Measurements from ENCODE around the gene ABTB2.

The ABTB2 gene

GRCh38 chr11:34349882-34350281 lies 7.9 kb downstream of the ABTB2 start:
- TF ChIP-seq CTCF (IDR thresholded peaks at IDR 0.05; ENCODE audit: insufficient read depth, low read length), result no peak
- TF ChIP-seq POLR2AphosphoS5 (IDR thresholded peaks at IDR 0.05; ENCODE audit: low read depth), result no peak
- TF ChIP-seq SPI1 (IDR thresholded peaks at IDR 0.05; ENCODE audit: borderline replicate concordance, low read depth), result no peak
- TF ChIP-seq GABPA (IDR thresholded peaks at IDR 0.05; ENCODE audit: low read depth), result no peak
- TF ChIP-seq REST (IDR thresholded peaks at IDR 0.05; ENCODE audit: insufficient replicate concordance, low read depth), result no peak
- no peak overlapping the region for H3K27ac ChIP-seq (replicated peaks)
- DNase-seq (ENCODE audit: low read depth in 1 of 2, low spot score in 1 of 2), result no peak
- no peaks in the 10 kb centered on the region for H3K27me3 ChIP-seq (ENCODE audit: insufficient read depth, poor library complexity, severe bottlenecking)
- no peak overlapping the region for H3K4me3 ChIP-seq (replicated peaks; ENCODE audit: insufficient read depth, low read length)

GRCh38 chr11:34348919-34349318 lies 8.9 kb downstream of the ABTB2 start:
- no peak overlapping the region for H3K27ac ChIP-seq (replicated peaks)
- no peak for DNase-seq (ENCODE audit: low read depth in 1 of 2, low spot score in 1 of 2)
- H3K4me3 ChIP-seq (replicated peaks; ENCODE audit: insufficient read depth, low read length), result no peak overlapping the region
- no peaks in the 10 kb centered on the region for H3K27me3 ChIP-seq (ENCODE audit: insufficient read depth, poor library complexity, severe bottlenecking)
- no peak for TF ChIP-seq CTCF (IDR thresholded peaks at IDR 0.05; ENCODE audit: insufficient read depth, low read length)
- no peak for TF ChIP-seq GABPA (IDR thresholded peaks at IDR 0.05; ENCODE audit: low read depth)
- TF ChIP-seq REST (IDR thresholded peaks at IDR 0.05; ENCODE audit: insufficient replicate concordance, low read depth), result no peak
- TF ChIP-seq SPI1 (IDR thresholded peaks at IDR 0.05; ENCODE audit: borderline replicate concordance, low read depth), result no peak
- no peak for TF ChIP-seq POLR2AphosphoS5 (IDR thresholded peaks at IDR 0.05; ENCODE audit: low read depth)

GRCh38 chr11:34348096-34348495 lies 9.7 kb downstream of the ABTB2 start:
- Histone ChIP-seq H3K4me3 (replicated peaks; ENCODE audit: insufficient read depth, low read length) (no peak overlapping the region), H3K27ac (replicated peaks) (no peak overlapping the region), H3K27me3 (ENCODE audit: insufficient read depth, poor library complexity, severe bottlenecking) (no peaks in the 10 kb centered on the region)
- no peak for TF ChIP-seq CTCF (IDR thresholded peaks at IDR 0.05; ENCODE audit: insufficient read depth, low read length)
- TF ChIP-seq POLR2AphosphoS5 (IDR thresholded peaks at IDR 0.05; ENCODE audit: low read depth), result no peak
- TF ChIP-seq GABPA (IDR thresholded peaks at IDR 0.05; ENCODE audit: low read depth), result no peak
- no peak for DNase-seq (ENCODE audit: low read depth in 1 of 2, low spot score in 1 of 2)

- H3K27me3 ChIP-seq (ENCODE audit: insufficient read depth, poor library complexity, severe bottlenecking), result no peaks in the 10 kb centered on the region
- H3K27ac ChIP-seq (replicated peaks), result no peak overlapping the region
- H3K4me3 ChIP-seq (replicated peaks; ENCODE audit: insufficient read depth, low read length), result no peak overlapping the region
- no peak for DNase-seq (ENCODE audit: low read depth in 1 of 2, low spot score in 1 of 2)
- TF ChIP-seq REST (IDR thresholded peaks at IDR 0.05; ENCODE audit: insufficient replicate concordance, low read depth) (no peak), POLR2AphosphoS5 (IDR thresholded peaks at IDR 0.05; ENCODE audit: low read depth) (no peak), SPI1 (IDR thresholded peaks at IDR 0.05; ENCODE audit: borderline replicate concordance, low read depth) (no peak), GABPA (IDR thresholded peaks at IDR 0.05; ENCODE audit: low read depth) (no peak), CTCF (IDR thresholded peaks at IDR 0.05; ENCODE audit: insufficient read depth, low read length) (no peak)
Measured at GRCh38 chr11:34346551-34346950, 11.3 kb downstream of the ABTB2 start.
